Activated gamma-delta T cell (primary cell): Measurements from ENCODE around the gene NCAPH2.
A peak's percentile ranks its signal among the peaks of the same experiment; 100 is the strongest.

ENCODE experiments used
- DNase-seq: peaks from one replicate; lab custom pipeline; 2025; lab: John Stamatoyannopoulos, UW
- total RNA-seq, 2 donors: gene quantifications; one replicate each; lab custom pipeline; 2026; lab: John Stamatoyannopoulos, UW

The NCAPH2 gene
- total RNA-seq: 92.6 to 98.7 reads per million in 2 donors

- DNase-seq: peak; percentile 100
Measured at GRCh38 chr22:50507991-50508884, at the start of gene NCAPH2. TSS of gene NCAPH2 (plus strand) at chr22:50508224. CDS start at chr22:50508338, 114 bp downstream.

DNA sequence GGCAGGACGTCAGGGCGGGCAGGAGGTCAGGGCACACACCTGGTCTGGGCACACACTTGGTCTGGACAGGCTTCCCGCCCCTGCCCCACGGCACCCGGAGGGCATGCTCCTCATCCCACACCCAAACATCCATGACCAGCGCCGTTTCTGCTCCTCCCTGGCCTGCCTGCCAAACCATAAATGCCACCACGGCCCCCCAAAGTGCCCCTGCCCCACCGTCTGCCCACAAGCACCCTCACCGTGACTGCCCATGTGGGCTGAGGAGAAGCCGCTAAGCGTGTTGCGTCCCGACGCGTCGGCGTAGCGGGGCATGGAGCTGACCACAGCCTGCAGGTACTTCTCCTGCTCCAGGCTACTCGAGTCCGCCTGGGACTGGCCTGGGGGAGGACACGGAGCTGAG, 49.0 kb upstream of the NCAPH2 start:
- DNase-seq: no peak

DNA sequence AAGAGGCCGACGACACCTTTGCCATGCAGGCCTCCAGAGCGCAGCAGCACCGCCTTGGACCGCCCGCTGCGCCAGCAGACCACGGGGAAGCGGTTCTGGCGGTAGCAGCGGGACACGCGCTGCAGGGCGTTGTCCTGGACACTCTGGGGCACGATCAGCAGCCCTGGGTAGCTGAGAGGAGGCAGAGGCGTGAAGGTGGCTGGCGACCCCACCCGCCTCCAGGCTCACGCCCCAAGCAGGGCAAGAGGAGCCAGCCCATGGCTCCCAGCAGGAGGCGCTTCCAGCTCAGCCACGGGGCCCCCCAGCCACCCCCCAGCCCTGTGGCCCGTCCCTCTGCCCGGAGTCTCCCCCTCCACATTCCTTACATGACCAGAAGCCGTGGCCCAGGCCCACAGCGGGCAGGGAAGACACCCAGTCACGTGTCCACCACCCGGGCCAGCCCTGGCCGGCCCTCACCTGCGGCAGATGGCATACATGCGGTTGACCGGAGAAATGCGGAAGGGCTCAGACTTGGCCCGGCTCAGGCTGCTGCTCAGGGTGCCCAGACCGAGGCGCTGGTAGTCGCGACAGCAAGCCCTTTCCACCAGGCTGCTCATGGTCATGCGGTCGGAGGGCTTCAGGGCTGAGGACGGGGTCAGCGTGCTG, 48.4 kb upstream of the NCAPH2 start:
- DNase-seq: no peak

- DNase-seq: no peak
Measured at GRCh38 chr22:50460938-50461337, 47.1 kb upstream of the NCAPH2 start.

DNA sequence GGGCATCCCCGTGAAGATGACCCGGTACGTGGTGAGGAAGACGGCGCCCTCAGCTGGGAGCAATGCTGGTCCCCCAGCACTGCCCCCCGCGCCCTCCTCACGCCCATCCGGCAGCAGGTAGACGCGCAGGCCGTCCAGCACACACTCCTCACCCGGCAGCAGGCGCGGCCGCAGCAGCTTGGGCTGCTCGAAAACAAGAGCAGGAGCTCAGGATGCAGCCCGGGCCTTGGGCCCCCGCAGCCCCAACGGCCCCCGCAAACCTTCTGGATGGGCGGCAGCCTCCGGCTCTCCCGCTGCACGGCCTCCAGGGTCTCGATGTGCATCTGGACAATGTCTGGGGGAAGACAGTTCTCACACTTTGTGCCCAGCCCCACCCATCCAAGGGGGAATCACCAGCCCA, 46.5 kb upstream of the NCAPH2 start:
- no peak for DNase-seq

DNA sequence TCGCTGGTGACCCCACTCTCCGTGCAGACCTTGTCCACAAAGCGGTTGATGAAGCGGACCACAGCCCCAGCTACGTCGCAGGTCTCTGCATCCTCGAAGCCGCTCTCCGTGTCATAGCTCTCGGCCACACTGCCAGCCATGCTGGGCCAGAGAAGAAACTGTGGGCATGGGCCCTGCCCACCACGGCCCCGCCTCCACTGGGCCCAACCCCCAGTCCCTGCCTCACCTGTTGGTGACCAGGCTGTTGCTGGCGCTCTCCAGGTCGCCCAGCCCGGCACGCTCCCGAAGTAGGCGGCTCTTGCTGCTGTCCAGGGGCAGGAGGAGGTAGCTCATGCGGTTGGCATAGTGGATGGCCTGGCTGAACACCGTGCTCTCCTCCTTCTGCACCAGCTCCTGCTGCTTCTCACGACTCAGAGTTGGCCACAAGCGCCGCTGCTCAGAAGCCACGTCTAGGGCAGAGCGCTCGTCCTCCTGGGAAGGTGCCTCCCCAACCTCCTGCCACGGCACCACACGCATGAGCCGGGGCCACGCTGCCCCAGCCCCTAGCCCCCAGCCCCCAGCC, 46.0 kb upstream of the NCAPH2 start:
- DNase-seq: no peak

DNA sequence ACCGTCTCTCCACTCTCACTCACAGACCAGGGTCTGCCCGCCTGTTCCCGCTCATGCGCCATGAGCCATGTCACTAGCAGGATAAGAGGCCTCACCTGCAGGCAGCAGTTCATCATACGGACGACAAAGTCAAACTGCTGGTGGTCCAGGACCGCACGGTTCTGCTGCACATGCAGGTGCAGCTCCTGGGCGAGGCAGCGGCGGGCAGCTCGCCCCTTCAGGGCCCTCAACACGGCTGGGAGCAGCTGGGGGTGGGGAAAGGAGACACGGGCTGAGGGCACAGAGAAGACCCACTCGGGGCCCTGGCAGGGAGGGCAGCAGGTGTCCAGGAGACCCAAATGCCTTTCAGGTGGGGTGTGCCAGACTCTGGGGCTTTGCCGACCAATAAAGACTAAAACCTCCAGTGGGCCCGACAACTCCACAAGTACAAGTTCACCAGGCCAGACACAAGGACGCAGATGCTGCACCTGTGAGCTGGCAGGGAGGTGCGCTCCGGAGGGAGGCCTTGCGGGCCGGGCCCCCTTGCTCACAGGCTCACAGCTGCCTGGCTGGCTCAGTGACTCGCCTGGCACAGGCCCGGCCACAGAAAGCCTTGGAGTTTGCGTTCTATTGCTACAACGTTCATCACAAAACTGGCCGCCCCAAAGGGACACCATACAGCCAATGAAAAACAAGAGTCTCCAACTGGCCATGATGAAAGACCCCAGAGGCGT, 44.7 kb upstream of the NCAPH2 start:
- no peak for DNase-seq

DNA sequence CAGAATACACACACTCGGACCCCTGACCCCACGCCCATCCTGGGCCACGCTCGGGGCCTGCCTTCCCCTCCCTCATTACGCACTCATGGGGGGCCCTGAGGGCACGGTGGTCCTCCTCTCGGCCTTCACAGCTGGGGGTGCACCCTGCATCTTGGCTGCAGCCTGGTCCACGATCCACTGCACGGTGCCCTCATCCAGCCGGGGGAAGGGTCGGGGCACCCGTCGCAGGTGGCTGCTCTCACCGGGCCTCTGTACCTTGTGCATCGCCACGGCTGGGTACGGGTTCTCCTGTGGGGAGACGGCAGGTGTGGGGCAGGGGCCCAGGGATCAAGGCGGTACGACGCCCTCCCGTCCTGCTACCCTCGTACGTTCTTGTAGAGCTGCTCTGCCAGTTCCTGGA, 43.6 kb upstream of the NCAPH2 start:
- DNase-seq: no peak

DNA sequence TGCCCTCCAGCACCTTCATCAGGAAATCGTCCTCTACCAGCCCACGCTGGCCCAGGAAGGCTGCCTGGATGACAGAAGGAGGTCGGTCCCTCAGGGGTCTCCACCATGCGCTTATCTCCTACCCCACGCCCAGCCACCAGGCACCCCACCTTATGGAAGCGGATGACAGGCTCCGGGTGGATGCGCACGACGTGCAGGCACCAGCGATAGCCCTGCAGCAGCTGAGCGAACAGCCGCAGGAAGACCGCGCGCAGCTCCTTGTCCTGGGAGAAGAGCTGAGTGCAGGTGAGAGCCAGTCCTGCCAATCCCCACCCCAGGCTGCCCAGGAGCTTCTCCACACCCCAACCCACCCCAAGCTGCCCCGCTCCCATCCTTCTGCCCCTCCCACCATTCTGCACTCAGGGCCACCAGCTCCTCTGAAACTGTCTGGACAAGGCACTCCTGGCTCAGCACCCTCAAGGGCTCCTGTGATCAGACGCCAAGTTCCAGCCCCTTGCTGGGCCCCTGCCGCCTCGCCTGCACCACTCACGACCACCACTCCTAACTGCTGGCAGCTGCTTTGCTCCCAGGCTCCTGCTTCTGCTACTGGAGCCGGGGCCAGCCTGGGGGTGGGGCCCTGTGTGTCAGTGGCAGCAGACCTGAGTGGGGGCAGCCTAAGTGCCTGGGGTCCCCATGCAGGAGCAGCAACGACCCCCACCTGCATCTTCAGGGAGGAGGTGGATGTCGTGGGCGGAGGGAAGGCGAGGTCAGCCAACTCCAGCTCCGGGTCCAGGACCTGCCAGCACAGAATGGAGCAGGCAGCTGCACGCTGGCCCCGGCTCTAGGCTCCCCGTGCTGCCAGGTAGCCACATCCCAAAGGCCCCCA, 42.7 kb upstream of the NCAPH2 start:
- DNase-seq: no peak

DNA sequence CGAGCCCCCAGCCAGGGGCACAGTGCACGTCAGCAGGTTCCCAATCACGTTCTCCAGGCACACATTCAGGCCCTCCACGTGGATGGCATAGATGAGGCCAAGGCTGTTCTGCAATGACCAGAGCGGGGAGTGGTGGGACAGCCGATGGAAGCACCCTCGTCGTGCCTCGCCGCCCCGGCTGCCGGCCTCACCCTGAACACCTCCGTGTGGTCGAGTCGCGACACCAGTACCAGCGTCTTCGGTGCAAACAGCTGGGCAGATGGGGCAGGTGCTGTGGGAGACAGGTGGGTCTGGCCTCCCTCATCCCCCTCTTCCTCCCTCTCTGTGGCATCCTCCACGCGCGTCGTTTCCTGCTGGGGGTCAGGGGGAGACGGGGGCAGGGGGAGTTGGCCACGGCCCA, 40.7 kb upstream of the NCAPH2 start:
- no peak for DNase-seq

DNA sequence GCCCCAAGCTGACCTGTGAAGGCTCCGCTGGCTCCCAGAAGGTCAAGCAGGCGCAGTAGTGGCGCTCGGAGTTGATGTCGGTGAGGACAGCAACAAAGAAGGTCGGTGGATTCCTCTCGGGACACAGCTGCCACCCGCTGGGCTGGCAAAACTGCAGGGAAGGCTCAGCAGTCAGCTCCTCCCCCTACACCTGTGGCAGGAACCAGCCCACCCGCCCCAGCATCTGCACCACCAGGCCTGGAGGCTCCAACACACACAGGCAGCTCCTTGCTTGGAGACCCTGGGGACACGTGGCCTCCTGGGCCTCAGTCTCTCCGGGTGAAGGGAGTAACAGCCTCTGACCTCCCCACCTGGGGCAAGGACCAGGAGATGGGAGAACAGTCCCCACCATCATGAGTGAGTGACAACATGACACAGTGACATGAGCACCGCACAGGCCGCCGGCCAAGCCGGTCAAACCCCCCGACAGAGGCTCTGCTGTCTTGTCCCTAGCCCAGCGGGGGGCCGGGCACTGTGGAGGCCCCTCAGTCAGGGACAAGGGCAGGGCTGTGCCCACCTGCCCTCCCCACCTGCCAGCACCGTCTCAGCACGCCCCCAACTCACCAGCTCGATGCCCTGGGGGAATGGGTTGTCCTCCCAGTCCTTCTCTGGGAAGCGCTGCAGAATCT, 40.1 kb upstream of the NCAPH2 start:
- DNase-seq: no peak

GRCh38 chr22:50468626-50469025, 39.4 kb upstream of the NCAPH2 start:
- no peak for DNase-seq

- DNase-seq: peak; percentile 94
Measured at GRCh38 chr22:50469377-50470305, 38.4 kb upstream of the NCAPH2 start.

DNA sequence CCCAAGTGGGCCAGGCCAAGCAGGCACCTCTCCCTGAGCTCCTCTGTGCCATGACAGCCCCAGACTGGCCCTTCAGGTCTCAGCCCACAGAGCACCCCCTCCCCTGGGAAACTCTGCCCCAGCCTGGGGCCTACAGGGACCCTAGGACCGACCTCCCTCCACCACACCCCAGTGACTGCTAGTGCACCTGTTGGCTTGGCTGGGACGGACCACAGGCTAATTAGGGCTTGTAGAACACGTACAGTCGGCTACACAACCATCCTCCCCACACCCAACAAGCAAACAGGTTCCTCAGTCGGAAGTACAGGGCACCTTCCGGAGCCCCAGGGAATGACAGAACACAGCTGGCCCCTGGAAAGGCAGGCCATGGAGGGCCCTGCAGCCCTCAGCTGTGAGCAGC, 37.5 kb upstream of the NCAPH2 start:
- no peak for DNase-seq

GRCh38 chr22:50471197-50471847, 36.7 kb upstream of the NCAPH2 start:
- DNase-seq: no peak

DNA sequence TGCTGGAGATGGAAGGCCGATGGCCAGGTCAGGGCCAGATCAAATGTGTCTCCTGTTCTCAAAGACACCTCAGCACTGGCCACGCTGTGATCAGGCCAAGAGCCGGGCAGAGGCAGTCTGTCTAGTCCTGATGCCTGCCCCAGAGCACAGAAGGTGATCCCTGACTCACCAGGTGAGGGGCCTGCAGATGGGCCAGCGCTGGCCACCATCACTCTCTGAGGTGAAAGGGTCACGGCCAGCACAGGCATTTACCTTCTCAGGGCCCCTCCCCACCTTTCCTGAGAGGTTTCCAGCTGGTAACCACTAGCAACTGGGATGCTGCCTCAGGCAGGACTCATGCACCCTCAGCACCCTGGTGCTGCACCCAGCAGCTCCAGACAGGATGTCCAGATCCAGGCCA, 36.1 kb upstream of the NCAPH2 start:
- DNase-seq: no peak

GRCh38 chr22:50473088-50473487, 34.9 kb upstream of the NCAPH2 start:
- DNase-seq: no peak

DNA sequence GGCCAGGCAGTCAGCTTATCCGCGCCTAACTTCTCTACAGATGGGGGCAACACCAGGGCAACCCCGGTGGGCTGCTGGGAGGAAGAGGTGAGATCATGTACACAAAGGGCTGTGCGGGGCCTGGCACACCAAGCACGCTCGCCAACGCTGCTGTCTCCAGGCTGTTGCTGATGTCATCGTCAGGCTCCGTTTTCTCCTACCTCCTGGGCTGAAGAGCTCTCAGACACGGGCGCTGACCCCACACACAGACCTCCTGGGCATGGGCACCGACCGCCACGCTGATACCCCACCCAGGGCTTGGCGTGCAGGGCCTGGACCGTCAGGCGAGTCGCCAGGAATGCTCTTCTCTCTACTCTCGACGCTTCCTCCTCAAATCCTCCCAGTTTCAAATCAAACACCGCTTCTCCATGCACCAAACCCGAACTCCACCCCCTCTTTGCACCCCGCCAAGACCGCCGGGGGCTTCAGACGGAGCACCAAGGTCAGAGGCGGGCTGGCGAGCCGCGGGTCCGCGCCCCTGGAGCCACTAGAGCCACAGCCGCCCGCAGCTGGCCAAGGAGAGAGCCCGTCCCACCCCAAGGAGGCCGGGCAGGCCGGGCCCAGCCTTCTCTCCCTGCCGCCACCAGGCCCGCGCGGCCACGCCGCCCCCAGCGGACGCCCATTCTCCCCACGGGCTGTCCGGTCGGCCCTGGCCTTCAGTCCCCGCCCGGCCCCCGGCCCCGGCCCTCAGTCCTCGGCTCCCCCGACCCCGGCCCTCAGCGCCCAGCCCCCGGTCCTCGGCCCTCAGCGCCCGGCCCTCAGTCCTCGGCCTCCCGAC, 34.0 kb upstream of the NCAPH2 start:
- DNase-seq: no peak
